Vagina (tissue), 2 donors: ENCODE data around the gene AIF1. TPM values are rescaled to one million over a fixed set of nuclear protein-coding genes. Genes with fewer than 3 reads are reported as not detected.

Experiments used
- DNase-seq, 2 donors: peaks; one replicate each; pipeline ENCODE4 v3.0.0-alpha.2; 2017; ENCODE audit errors: extremely low spot score in 2 of 2
- H3K27ac ChIP-seq: fragments of 200-600 bp; sonication (generic); one replicate; pipeline ENCODE4 v1.5.1; 2019
- H3K27me3 ChIP-seq: fragments of 200-600 bp; sonication (generic); one replicate; pipeline ENCODE4 v1.5.1; 2019
- H3K36me3 ChIP-seq, 2 donors: fragments of 200-600 bp; sonication (generic); one replicate each; pipeline ENCODE4 v1.5.1; 2017 to 2019
- H3K4me1 ChIP-seq: fragments of 200-600 bp; sonication (generic); one replicate; pipeline ENCODE4 v1.5.1; 2019
- H3K4me3 ChIP-seq, 2 donors: fragments of 200-600 bp; sonication (generic); 1 replicate in 1 of 2; 2 replicates in 1 of 2; pipeline ENCODE4 v1.5.1; 2016 to 2019
- H3K9me3 ChIP-seq: fragments of 200-600 bp; sonication (generic); one replicate; pipeline ENCODE4 v1.5.1; 2019
- CTCF ChIP-seq, 3 experiments: fragments of 450-650 bp in 2 of 3; fragments of 200-600 bp in 1 of 3; sonication (generic) in 1 of 3; IDR thresholded peaks; one replicate each; pipeline ENCODE4 v1.5.1; 2017 to 2019; ENCODE audit warnings: antibody characterized with exemption in 3 of 3, mild to moderate bottlenecking in 2 of 3, moderate library complexity in 2 of 3
- POLR2A ChIP-seq, 2 donors: fragments of 450-650 bp; IDR thresholded peaks; one replicate each; pipeline ENCODE4 v1.6.1; 2017; ENCODE audit warnings: antibody characterized with exemption in 2 of 2, mild to moderate bottlenecking in 2 of 2, moderate library complexity in 2 of 2
- POLR2AphosphoS5 ChIP-seq, 2 donors: sonication (generic); formaldehyde crosslinking; IDR thresholded peaks; one replicate each; pipeline ENCODE4 v1.9.0; 2017; ENCODE audit warnings: antibody characterized with exemption in 2 of 2, mild to moderate bottlenecking in 2 of 2, low read depth in 1 of 2; ENCODE audit not compliant: insufficient read depth in 1 of 2
- intact Hi-C: fragments of 100-400 bp; cut with DNase I; formaldehyde crosslinking; loops from one replicate; pipeline ENCODE4 v1.15.1; 2023
- total RNA-seq: library from RNA; depleted of rRNA; stranded (reverse); fragments of >200 nt; gene quantifications from one replicate; pipeline ENCODE4 v1.2.3, GENCODE V29; 2016

AIF1 gene
- 25.0 TPM for total RNA-seq

- Histone ChIP-seq H3K27me3 (no peaks in the 10 kb centered on the region), H3K27ac (no peak within 1 kb of the TSS), H3K36me3 (no peaks in the 10 kb centered on the region), H3K4me1 (no peaks in the 10 kb centered on the region), H3K4me3 (no peak within 1 kb of the TSS), H3K9me3 (no peaks in the 10 kb centered on the region)
- intact Hi-C loops: no loop called here
- TF ChIP-seq POLR2AphosphoS5 (IDR thresholded peaks at IDR 0.05; ENCODE audit: insufficient read depth in 1 of 2, low read depth in 1 of 2): no peak
- TF ChIP-seq CTCF (IDR thresholded peaks at IDR 0.05): no peak
- TF ChIP-seq POLR2A (IDR thresholded peaks at IDR 0.05): no peak
- no peak for DNase-seq
Observed at GRCh38 chr6:31614684-31615578, at the start of gene AIF1. Gene AIF1 (plus strand): TSS chr6:31615234. CDS start chr6:31615330, 96 bp downstream.

DNA sequence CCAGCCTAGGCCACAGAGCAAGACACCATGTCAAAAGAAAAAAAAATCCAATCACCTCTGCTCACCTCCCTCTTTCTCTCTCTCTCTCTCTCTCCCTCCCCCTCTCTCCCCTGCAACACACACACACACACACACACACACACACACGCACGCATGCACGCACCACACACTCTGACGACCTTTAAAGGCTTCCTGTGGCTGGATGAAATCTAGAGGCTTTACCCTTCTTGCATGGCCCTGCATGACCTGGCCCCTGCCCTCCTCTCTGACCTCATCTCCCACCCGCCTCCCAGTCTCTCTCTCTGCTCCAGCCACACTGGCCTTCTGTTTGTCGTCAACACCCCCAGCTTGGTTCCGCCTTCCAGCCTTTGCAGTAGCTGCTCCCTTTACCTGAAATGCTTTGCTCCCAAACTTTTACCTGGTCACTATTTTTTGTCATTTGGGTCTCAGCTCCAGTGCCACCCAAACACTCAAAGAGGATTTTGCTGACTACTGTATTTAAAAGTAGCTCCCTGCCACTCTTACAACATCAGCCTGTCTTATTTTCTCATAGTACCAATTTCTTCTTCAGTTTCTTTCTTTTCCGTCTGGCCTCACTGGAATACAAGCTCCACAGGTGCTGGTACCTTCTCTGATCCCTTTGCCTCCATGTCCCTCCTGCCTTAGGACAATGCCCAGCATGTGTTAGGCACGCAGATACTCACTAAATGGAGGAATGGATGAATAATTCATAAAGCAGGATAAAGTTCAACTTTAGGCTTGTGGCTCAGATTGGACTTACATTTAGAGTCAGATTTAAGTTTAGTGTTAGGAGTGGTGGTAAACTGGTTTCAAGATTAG, 47.3 kb upstream of the AIF1 start:
- Histone ChIP-seq H3K9me3 (no peaks in the 10 kb centered on the region), H3K4me3 (no peak overlapping the region), H3K27me3 (no peaks in the 10 kb centered on the region), H3K4me1 (no peaks in the 10 kb centered on the region), H3K27ac (no peak overlapping the region), H3K36me3 (no peaks in the 10 kb centered on the region)
- no peak for DNase-seq
- intact Hi-C loops: no loop called here
- TF ChIP-seq POLR2A (IDR thresholded peaks at IDR 0.05): no peak

DNA sequence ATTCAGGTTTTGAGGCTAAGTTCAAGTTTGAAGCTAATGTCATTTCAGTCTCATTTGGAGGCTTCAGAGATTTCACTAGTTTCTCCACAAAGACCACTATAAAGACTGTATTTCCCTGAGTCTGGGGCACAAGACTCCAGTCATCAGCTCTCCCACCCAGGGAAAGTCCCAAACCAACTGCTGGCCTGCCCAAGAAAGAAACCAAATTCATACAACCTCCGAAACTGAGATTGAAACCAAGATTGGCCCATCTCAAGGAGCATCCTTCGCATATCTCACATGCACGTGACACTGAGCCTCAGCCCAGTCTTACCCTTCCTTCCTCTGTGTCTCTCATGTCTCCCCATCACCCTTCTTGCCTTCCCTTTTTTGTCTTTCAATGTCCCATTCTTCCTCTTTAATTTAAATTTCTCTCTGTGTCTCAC, 46.5 kb upstream of the AIF1 start:
- intact Hi-C loops: no loop called here
- no peak for DNase-seq
- H3K27ac ChIP-seq: no peak overlapping the region

GRCh38 chr6:31569861-31570536, 45.0 kb upstream of the AIF1 start:
- no peaks in the 10 kb centered on the region for H3K27me3 ChIP-seq
- no peaks in the 10 kb centered on the region for H3K9me3 ChIP-seq
- H3K4me1 ChIP-seq: no peaks in the 10 kb centered on the region
- H3K36me3 ChIP-seq: no peaks in the 10 kb centered on the region
- TF ChIP-seq CTCF (IDR thresholded peaks at IDR 0.05) (no peak), POLR2AphosphoS5 (IDR thresholded peaks at IDR 0.05; ENCODE audit: insufficient read depth in 1 of 2, low read depth in 1 of 2) (no peak), POLR2A (IDR thresholded peaks at IDR 0.05) (no peak)
- DNase-seq: no peak
- no peak overlapping the region for H3K4me3 ChIP-seq
- intact Hi-C loops: no loop called here
- H3K27ac ChIP-seq: no peak overlapping the region

More for the DNA sequence above, 46.5 kb upstream of the AIF1 start:
- Histone ChIP-seq H3K9me3 (no peaks in the 10 kb centered on the region), H3K4me1 (no peaks in the 10 kb centered on the region), H3K4me3 (no peak overlapping the region), H3K36me3 (no peaks in the 10 kb centered on the region), H3K27me3 (no peaks in the 10 kb centered on the region)
- no peak for TF ChIP-seq POLR2A (IDR thresholded peaks at IDR 0.05)
- no peak for TF ChIP-seq POLR2AphosphoS5 (IDR thresholded peaks at IDR 0.05; ENCODE audit: insufficient read depth in 1 of 2, low read depth in 1 of 2)
- no peak for TF ChIP-seq CTCF (IDR thresholded peaks at IDR 0.05)
